ENCODE measurements around the gene ABCC2.

DNA sequence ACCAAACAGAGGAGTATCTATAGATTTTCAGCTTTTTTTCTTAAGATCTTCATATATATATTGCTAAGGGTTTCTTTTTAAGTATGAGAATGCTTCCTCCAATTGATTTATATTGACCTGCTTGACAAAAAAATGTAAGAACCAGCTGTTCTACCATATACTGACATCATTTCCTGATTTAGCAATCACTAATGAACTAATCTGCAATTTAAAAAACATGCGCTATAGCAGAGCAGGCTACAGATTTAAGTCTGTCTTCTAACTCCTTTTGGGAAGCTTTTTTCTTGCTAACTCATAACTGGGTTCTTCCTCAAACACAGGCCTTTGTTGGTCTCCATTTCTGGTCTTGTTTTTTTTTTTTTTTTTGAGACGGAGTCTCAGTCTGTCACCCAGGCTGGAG is 33.2 kb downstream of the ABCC2 start:
- TF ChIP-seq, protein P1, sequence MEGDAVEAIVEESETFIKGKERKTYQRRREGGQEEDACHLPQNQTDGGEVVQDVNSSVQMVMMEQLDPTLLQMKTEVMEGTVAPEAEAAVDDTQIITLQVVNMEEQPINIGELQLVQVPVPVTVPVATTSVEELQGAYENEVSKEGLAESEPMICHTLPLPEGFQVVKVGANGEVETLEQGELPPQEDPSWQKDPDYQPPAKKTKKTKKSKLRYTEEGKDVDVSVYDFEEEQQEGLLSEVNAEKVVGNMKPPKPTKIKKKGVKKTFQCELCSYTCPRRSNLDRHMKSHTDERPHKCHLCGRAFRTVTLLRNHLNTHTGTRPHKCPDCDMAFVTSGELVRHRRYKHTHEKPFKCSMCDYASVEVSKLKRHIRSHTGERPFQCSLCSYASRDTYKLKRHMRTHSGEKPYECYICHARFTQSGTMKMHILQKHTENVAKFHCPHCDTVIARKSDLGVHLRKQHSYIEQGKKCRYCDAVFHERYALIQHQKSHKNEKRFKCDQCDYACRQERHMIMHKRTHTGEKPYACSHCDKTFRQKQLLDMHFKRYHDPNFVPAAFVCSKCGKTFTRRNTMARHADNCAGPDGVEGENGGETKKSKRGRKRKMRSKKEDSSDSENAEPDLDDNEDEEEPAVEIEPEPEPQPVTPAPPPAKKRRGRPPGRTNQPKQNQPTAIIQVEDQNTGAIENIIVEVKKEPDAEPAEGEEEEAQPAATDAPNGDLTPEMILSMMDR (IDR thresholded peaks at IDR 0.05; ENCODE audit: poor library complexity) = no peak
- TF ChIP-seq EZH2phosphoT487 (IDR thresholded peaks at IDR 0.05; ENCODE audit: low read depth, severe bottlenecking, unreplicated experiment) = no peak
- no peak for TF ChIP-seq EZH2 (IDR thresholded peaks at IDR 0.05; ENCODE audit: borderline replicate concordance)
